K562 (cell line): ENCODE results near the gene GSTA2. TPM values are rescaled to one million over a fixed set of nuclear protein-coding genes. Genes with fewer than 3 reads are reported as not detected.

Experiments
- ATAC-seq: fragments of 200-7000 bp; cut with Tn5 transposase; 3 replicates; pipeline ENCODE4 v1.9.1; 2020; ENCODE audit warnings: moderate library complexity
- BruUV-seq: library from RNA; stranded (reverse); fragments of 400-500 nt; replicated peaks from 2 replicates; lab custom pipeline; 2021; lab: Mats Ljungman, UMichigan
- CTCF ChIA-PET: fragments of 300-600 bp; formaldehyde crosslinking; extraction: SDS; loops from one replicate; lab custom pipeline; 2021; ENCODE audit warnings: low intra/inter-chr PET ratio; lab: Yijun Ruan, JAX
- POLR2A ChIA-PET: fragments of 300-600, 350-650 bp; sonication (Branson Sonifier 250); formaldehyde crosslinking; extraction: SDS; loops from one replicate; lab custom pipeline; 2021; ENCODE audit warnings: antibody characterized with exemption, inconsistent platforms; lab: Yijun Ruan, JAX
- DNase-seq, 4 experiments: peaks; one replicate each; pipeline versions ENCODE4 v3.0.0 to v3.0.0-alpha.2; 2011 to 2018; ENCODE audit warnings: low spot score in 3 of 4, mixed read lengths in 3 of 4; ENCODE audit errors: extremely low read depth in 1 of 4
- FAIRE-seq: peaks from 2 replicates; lab custom pipeline; 2011; peaks lifted over from hg19 to GRCh38; lab: Jason Lieb, UNC
- H2AFZ ChIP-seq: 2 replicates; pipeline ENCODE4 v1.6.0; 2011; ENCODE audit warnings: low read depth, low read length, control low read depth, inconsistent platforms
- H3K27ac ChIP-seq: fragments of 200-600 bp; 3 replicates; pipeline ENCODE4 v1.8.0; 2011; ENCODE audit warnings: low read depth, mild to moderate bottlenecking, control low read depth, inconsistent platforms, low read length, moderate library complexity, mixed read lengths; ENCODE audit errors: extremely low read depth
- H3K27me3 ChIP-seq, 2 experiments: fragments of 300-600 bp in 1 of 2; 2 replicates in 1 of 2; 3 replicates in 1 of 2; pipeline versions ENCODE4 v1.6.0 to v1.8.0; 2011; ENCODE audit warnings: inconsistent platforms in 2 of 2, low read length in 2 of 2, mild to moderate bottlenecking in 1 of 2, mixed read lengths in 1 of 2, moderate library complexity in 1 of 2; ENCODE audit not compliant: control insufficient read depth in 2 of 2, insufficient read depth in 2 of 2
- H3K36me3 ChIP-seq: fragments of 300-600 bp; 3 replicates; pipeline ENCODE4 v1.8.0; 2011; ENCODE audit warnings: mild to moderate bottlenecking, low read length, inconsistent platforms; ENCODE audit not compliant: control insufficient read depth, insufficient read depth
- H3K4me1 ChIP-seq, 2 experiments: fragments of 200-600 bp in 1 of 2; replicated peaks in 1 of 2; 2 replicates in 1 of 2; 3 replicates in 1 of 2; pipeline versions ENCODE4 v1.5.1 to v1.8.0; 2011; ENCODE audit warnings: inconsistent platforms in 2 of 2, low read length in 2 of 2, mild to moderate bottlenecking in 1 of 2, mixed read lengths in 1 of 2, moderate library complexity in 1 of 2; ENCODE audit not compliant: control insufficient read depth in 2 of 2, insufficient read depth in 2 of 2
- H3K4me2 ChIP-seq: 2 replicates; pipeline ENCODE4 v1.6.1; 2011; ENCODE audit warnings: low read length, control low read depth, inconsistent platforms, mixed read lengths; ENCODE audit not compliant: insufficient read depth
- H3K4me3 ChIP-seq: fragments of 200-600 bp; sonication (generic), shearing (Covaris generic); 2 replicates; pipeline ENCODE4 v1.5.1; 2016; ENCODE audit warnings: control low read depth, inconsistent platforms
- H3K79me2 ChIP-seq: fragments of 200-600 bp; 3 replicates; pipeline ENCODE4 v1.8.0; 2011; ENCODE audit warnings: low read length, inconsistent platforms; ENCODE audit not compliant: control insufficient read depth, insufficient read depth
- H3K9ac ChIP-seq, 2 experiments: 2 replicates each; pipeline versions ENCODE4 v1.6.0 to v1.6.1; 2011; ENCODE audit warnings: low read depth in 2 of 2, low read length in 2 of 2, control low read depth in 1 of 2, inconsistent platforms in 1 of 2, mild to moderate bottlenecking in 1 of 2, mixed read lengths in 1 of 2; ENCODE audit not compliant: insufficient read depth in 1 of 2
- H3K9me1 ChIP-seq: one replicate; pipeline ENCODE4 v1.6.0; 2011; ENCODE audit warnings: inconsistent platforms, mild to moderate bottlenecking, low read length, moderate library complexity; ENCODE audit not compliant: control insufficient read depth, insufficient read depth
- H3K9me3 ChIP-seq: replicated peaks from 2 replicates; pipeline ENCODE4 v1.5.1; 2011; ENCODE audit warnings: low read depth, low read length, inconsistent platforms; ENCODE audit not compliant: control insufficient read depth, insufficient read depth
- H4K20me1 ChIP-seq: replicated peaks from 2 replicates; pipeline ENCODE4 v1.6.1; 2011; ENCODE audit warnings: low read length, inconsistent platforms, mixed read lengths; ENCODE audit not compliant: control insufficient read depth, insufficient read depth
- CBFA2T3 ChIP-seq: fragments of 450-650 bp; IDR thresholded peaks from 2 replicates; pipeline ENCODE4 v1.6.1; 2017
- ETS2 ChIP-seq: IDR thresholded peaks from 2 replicates; pipeline ENCODE4 v1.6.1; 2016; ENCODE audit warnings: borderline replicate concordance, missing genetic modification characterization, mild to moderate bottlenecking, moderate library complexity, missing compliant biosample characterization; ENCODE audit not compliant: poor library complexity, severe bottlenecking
- LCOR ChIP-seq: sonication (generic); formaldehyde crosslinking; IDR thresholded peaks from 2 replicates; pipeline ENCODE4 v1.8.0; 2022; ENCODE audit warnings: mild to moderate bottlenecking, missing genetic modification reagents
- RUNX1 ChIP-seq: sonication (generic); IDR thresholded peaks from 2 replicates; pipeline ENCODE4 v1.6.1; 2016; ENCODE audit warnings: antibody characterized with exemption, low read depth
- TEAD2 ChIP-seq: fragments of 450-650 bp; IDR thresholded peaks from 2 replicates; pipeline ENCODE4 v1.6.1; 2016; ENCODE audit warnings: missing genetic modification characterization, control low read depth, missing compliant biosample characterization
- ZFP1 ChIP-seq: fragments of 450-650 bp; formaldehyde crosslinking; IDR thresholded peaks from 2 replicates; pipeline ENCODE4 v1.4.0; 2020; ENCODE audit warnings: mild to moderate bottlenecking, mixed read lengths
- ZNF24 ChIP-seq: fragments of 450-650 bp; IDR thresholded peaks from 2 replicates; pipeline ENCODE4 v1.6.1; 2016
- ZNF347 ChIP-seq: fragments of 450-650 bp; formaldehyde crosslinking; IDR thresholded peaks from 2 replicates; pipeline ENCODE4 v1.4.0; 2020; ENCODE audit warnings: low read depth, mild to moderate bottlenecking, moderate library complexity
- WGBS: fragments of 100-300 bp; shearing (Covaris generic); methylation state at CpG from one replicate; pipeline ENCODE4 v1.1.6; 2016; ENCODE audit warnings: low coverage, mixed read lengths; ENCODE audit not compliant: insufficient coverage; ENCODE audit errors: missing lambda C conversion rate; 5-methylcytosine and 5-hydroxymethylcytosine counted together
- in situ Hi-C: fragments of 300-500 bp; cut with MboI; formaldehyde crosslinking; loops from 4 replicates; pipeline ENCODE4 v1.15.0; 2018; ENCODE audit warnings: inconsistent platforms, mixed read lengths
- intact Hi-C: fragments of 100-400 bp; cut with micrococcal nuclease; formaldehyde crosslinking; loops from 2 replicates; pipeline ENCODE4 v1.14.2; 2022
- polyA plus RNA-seq, 8 experiments: library from polyadenylated mRNA; depleted of rRNA in 4 of 8; stranded (reverse) in 5 of 8; unstranded in 3 of 8; fragments of >200 nt; fragmentation: Nextera tagmentation in 2 of 8; fragmentation: Illumina TruSeq in 1 of 8; extraction: Ambion mirVana in 2 of 8; extraction: Trizol in 1 of 8; gene quantifications; 2 replicates each; pipeline versions ENCODE4 v1.2.1 to v1.2.3, GENCODE V29; 2011 to 2014; ENCODE audit warnings: inconsistent platforms in 1 of 8, missing spikeins in 1 of 8
- total RNA-seq, 7 experiments: library from RNA; depleted of rRNA in 6 of 7; stranded (reverse); fragments of >200 nt in 6 of 7; fragmentation: Illumina TruSeq in 2 of 7; extraction: Trizol in 2 of 7; gene quantifications; 2 replicates each; pipeline versions ENCODE4 v1.2.1 to v1.2.3, GENCODE V29; 2011 to 2021; ENCODE audit warnings: low replicate concordance in 1 of 7
- TF ChIP-seq, protein P1 (sequence below), 2 experiments: fragments of 200-800 bp in 1 of 2; sonication (Bioruptor generic) in 1 of 2; sonication (generic) in 1 of 2; formaldehyde crosslinking in 1 of 2; IDR thresholded peaks in 1 of 2; conservative IDR thresholded peaks in 1 of 2; 2 replicates each; pipeline versions ENCODE4 v1.5.0 to v1.6.1; 2016 to 2020; ENCODE audit warnings: missing compliant biosample characterization in 1 of 2, missing genetic modification characterization in 1 of 2, missing genetic modification reagents in 1 of 2
- TF ChIP-seq, protein P2 (sequence below): sonication (generic); formaldehyde crosslinking; IDR thresholded peaks from 2 replicates; pipeline ENCODE4 v1.8.1; 2022; ENCODE audit warnings: missing genetic modification reagents
- TF ChIP-seq, protein P3 (sequence below): fragments of 450-650 bp; IDR thresholded peaks from 2 replicates; pipeline ENCODE4 v1.6.1; 2016; ENCODE audit warnings: borderline replicate concordance
- TF ChIP-seq, protein P4 (sequence below): fragments of 250-450 bp; sonication (Bioruptor Pico); IDR thresholded peaks from 2 replicates; pipeline ENCODE4 v1.4.0; 2020
- TF ChIP-seq, protein P5 (sequence below): sonication (generic); formaldehyde crosslinking; IDR thresholded peaks from 2 replicates; pipeline ENCODE4 v1.8.0; 2022; ENCODE audit warnings: mild to moderate bottlenecking, missing genetic modification reagents, borderline replicate concordance

The GSTA2 gene
- total and polyA plus RNA-seq, 9 of the 15 experiments (the other 6 are each of a cell fraction or from before 2014, with no cell fraction given): 0.11 to 0.24 (median 0.14) TPM; not detected in 3

DNA sequence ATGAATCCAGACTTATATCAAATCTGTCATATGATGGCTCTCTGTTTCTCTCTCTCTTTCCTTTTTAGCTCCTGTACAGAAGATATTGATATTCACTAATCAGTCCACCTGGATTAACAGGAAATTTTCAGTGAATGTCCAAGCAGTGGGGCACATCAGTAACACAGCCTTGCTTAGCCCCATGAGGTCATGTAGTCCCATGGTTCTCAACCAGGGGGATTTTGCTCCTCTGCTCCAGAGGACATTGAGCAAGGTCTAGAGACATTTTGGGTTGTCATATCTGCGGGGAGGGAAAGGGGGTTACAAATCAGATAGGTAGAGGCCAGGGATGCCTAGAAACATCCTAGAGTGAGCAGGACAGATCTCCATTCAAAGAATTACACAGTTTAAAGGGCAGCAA lies 39.5 kb upstream of the GSTA2 start:
- Histone ChIP-seq H3K4me2 (no peak overlapping the region), H3K79me2 (no peaks in the 10 kb centered on the region), H3K36me3 (no peaks in the 10 kb centered on the region), H3K9ac (no peak overlapping the region), H3K9me1 (no peaks in the 10 kb centered on the region), H3K9me3 (no peaks in the 10 kb centered on the region), H3K27ac (no peak overlapping the region), H3K4me3 (no peak overlapping the region), H2AFZ (no peak overlapping the region), H3K4me1 (no peaks in the 10 kb centered on the region), H3K27me3 (no peaks in the 10 kb centered on the region; a peak in 1 of 5 replicates), H4K20me1 (no peaks in the 10 kb centered on the region)
- ATAC-seq (no peak), FAIRE-seq (no peak), DNase-seq (no peak)
- intact Hi-C loops (no loop called here), in situ Hi-C loops (no loop called here)
- ChIA-PET CTCF (no interaction called here), POLR2A (no interaction called here)
- TF ChIP-seq ZNF347 (CRISPR knock-in tag): no peak
- TF ChIP-seq, protein P1, sequence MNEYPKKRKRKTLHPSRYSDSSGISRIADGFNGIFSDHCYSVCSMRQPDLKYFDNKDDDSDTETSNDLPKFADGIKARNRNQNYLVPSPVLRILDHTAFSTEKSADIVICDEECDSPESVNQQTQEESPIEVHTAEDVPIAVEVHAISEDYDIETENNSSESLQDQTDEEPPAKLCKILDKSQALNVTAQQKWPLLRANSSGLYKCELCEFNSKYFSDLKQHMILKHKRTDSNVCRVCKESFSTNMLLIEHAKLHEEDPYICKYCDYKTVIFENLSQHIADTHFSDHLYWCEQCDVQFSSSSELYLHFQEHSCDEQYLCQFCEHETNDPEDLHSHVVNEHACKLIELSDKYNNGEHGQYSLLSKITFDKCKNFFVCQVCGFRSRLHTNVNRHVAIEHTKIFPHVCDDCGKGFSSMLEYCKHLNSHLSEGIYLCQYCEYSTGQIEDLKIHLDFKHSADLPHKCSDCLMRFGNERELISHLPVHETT (CRISPR knock-in tag; conservative IDR thresholded peaks at IDR 0.05 in 1 of 2, IDR thresholded peaks at IDR 0.05 in 1 of 2): no peak
- TF ChIP-seq, protein P2, sequence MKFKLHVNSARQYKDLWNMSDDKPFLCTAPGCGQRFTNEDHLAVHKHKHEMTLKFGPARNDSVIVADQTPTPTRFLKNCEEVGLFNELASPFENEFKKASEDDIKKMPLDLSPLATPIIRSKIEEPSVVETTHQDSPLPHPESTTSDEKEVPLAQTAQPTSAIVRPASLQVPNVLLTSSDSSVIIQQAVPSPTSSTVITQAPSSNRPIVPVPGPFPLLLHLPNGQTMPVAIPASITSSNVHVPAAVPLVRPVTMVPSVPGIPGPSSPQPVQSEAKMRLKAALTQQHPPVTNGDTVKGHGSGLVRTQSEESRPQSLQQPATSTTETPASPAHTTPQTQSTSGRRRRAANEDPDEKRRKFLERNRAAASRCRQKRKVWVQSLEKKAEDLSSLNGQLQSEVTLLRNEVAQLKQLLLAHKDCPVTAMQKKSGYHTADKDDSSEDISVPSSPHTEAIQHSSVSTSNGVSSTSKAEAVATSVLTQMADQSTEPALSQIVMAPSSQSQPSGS (CRISPR knock-in tag): no peak
- no peak for TF ChIP-seq CBFA2T3
- TF ChIP-seq, protein P3, sequence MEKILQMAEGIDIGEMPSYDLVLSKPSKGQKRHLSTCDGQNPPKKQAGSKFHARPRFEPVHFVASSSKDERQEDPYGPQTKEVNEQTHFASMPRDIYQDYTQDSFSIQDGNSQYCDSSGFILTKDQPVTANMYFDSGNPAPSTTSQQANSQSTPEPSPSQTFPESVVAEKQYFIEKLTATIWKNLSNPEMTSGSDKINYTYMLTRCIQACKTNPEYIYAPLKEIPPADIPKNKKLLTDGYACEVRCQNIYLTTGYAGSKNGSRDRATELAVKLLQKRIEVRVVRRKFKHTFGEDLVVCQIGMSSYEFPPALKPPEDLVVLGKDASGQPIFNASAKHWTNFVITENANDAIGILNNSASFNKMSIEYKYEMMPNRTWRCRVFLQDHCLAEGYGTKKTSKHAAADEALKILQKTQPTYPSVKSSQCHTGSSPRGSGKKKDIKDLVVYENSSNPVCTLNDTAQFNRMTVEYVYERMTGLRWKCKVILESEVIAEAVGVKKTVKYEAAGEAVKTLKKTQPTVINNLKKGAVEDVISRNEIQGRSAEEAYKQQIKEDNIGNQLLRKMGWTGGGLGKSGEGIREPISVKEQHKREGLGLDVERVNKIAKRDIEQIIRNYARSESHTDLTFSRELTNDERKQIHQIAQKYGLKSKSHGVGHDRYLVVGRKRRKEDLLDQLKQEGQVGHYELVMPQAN: no peak
- no peak for TF ChIP-seq RUNX1
- TF ChIP-seq, protein P4, sequence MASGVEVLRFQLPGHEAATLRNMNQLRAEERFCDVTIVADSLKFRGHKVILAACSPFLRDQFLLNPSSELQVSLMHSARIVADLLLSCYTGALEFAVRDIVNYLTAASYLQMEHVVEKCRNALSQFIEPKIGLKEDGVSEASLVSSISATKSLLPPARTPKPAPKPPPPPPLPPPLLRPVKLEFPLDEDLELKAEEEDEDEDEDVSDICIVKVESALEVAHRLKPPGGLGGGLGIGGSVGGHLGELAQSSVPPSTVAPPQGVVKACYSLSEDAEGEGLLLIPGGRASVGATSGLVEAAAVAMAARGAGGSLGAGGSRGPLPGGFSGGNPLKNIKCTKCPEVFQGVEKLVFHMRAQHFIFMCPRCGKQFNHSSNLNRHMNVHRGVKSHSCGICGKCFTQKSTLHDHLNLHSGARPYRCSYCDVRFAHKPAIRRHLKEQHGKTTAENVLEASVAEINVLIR (CRISPR knock-in tag): no peak
- TF ChIP-seq ZFP1 (CRISPR knock-in tag): no peak
- TF ChIP-seq LCOR: no peak
- TF ChIP-seq ETS2 (tag): no peak
- no peak for TF ChIP-seq TEAD2
- TF ChIP-seq, protein P5, sequence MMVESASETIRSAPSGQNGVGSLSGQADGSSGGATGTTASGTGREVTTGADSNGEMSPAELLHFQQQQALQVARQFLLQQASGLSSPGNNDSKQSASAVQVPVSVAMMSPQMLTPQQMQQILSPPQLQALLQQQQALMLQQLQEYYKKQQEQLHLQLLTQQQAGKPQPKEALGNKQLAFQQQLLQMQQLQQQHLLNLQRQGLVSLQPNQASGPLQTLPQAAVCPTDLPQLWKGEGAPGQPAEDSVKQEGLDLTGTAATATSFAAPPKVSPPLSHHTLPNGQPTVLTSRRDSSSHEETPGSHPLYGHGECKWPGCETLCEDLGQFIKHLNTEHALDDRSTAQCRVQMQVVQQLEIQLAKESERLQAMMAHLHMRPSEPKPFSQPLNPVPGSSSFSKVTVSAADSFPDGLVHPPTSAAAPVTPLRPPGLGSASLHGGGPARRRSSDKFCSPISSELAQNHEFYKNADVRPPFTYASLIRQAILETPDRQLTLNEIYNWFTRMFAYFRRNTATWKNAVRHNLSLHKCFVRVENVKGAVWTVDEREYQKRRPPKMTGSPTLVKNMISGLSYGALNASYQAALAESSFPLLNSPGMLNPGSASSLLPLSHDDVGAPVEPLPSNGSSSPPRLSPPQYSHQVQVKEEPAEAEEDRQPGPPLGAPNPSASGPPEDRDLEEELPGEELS: no peak
- no peak for TF ChIP-seq ZNF24
- BruUV-seq: no TSS peak
- 0% methylated on average over 1 of the region's 1 CpG for WGBS
